Measurements from ENCODE around the gene FANCI.
"Not testable (repeated sequence)": the region's sequence is repeated elsewhere in the genome, so short reads cannot be mapped to it uniquely, and the experiment has no call there.

FANCI gene

DNA sequence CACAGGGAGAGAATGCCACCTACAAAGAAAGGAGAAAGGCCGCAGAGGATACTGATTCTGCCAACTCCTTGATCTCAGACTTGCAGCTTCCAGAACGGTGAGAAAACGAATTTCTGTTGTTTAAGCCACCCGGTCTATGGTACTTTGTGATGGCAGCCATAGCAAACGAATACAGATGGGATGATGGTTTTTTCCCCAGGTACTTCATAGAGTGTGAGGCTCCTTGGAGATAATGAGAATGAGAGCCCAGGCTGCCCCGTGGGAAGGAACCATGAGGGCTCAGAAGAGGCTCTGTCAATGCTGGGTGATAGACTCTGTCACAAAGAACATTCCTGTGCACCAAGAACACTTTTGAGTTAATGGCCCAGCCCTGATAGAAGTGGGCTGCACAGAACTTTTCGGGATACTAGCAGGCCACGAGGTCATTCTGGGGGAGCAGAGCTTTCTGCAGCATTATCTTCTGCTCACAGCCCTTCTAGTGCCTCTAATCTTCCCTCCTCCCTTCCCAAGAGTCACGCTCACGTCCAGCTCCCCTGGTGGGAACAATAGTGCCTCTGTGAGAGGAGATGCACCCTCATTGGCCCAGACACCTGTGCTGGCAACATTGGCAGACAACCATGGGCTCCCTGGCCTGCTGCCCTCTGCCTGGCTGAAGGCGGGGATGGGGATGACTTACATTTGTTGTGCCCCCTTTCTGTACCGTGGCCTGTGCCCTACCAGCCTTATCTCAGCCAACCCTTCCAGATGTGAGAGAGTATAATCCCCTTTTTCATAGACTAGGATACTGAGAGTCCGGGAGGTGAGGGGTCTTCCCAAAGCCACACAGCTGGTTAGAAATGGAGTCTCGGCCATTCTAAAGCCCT, 17.2 kb upstream of the FANCI start:
- no peak for DNase-seq

DNA sequence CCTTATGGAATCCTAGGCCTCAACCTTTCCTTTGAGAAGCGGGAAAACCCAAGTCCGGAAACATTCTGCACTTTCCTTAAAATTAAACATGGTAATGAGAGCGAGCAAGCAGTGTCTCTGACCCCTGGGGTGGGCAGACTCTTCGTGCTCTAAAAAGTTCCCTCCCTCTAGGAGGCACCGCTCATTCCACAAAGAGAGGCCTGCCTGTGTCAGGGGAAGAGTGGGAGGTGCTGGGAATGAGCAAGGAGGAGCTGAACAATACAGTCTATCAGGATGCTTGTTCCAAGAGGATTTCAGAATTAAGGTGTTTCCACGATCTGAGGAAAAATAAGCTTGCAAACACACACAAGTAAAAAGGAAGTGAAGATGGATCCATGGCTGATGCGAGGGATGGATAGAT, 16.4 kb upstream of the FANCI start:
- DNase-seq, result no peak

DNA sequence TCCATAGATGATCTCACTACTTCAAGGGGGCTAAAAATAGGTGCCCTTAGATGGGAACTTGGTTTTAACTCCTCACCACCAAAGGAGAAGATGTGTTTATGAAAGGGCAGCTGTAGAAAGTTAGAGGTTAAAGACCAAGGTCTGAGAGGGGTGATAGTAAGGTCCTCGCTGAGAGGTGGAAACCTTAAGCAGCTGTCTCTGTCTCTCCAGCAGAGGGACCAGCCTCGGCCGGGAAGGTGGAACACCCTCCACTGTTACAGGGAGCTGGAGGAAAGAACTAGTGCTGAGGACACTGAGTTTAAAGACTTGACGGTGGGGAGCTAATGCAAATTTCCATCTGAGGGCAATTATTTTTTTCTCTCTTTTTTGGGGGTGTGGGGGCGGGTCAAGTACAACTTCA, 13.5 kb upstream of the FANCI start:
- DNase-seq, result no peak

DNA sequence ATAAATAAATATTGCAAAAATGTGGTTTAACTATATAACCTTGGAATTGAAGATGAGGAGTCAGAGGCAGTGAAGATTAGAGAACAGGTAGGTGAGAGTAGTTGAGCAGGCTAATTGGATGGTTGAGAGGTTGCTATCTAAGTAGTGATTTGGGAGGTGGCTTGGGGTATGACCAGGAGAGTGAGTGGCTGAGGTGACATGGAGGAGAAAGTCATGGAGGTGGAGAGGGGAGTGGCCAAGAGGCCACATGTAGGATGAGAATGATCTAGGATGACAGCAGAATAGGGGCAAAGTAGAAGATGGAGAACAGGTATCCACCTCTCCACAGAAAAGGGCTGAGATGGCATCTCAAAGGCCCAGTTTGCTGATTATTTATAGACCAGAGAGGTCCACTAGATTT, 11.9 kb upstream of the FANCI start:
- DNase-seq, result no peak

DNA sequence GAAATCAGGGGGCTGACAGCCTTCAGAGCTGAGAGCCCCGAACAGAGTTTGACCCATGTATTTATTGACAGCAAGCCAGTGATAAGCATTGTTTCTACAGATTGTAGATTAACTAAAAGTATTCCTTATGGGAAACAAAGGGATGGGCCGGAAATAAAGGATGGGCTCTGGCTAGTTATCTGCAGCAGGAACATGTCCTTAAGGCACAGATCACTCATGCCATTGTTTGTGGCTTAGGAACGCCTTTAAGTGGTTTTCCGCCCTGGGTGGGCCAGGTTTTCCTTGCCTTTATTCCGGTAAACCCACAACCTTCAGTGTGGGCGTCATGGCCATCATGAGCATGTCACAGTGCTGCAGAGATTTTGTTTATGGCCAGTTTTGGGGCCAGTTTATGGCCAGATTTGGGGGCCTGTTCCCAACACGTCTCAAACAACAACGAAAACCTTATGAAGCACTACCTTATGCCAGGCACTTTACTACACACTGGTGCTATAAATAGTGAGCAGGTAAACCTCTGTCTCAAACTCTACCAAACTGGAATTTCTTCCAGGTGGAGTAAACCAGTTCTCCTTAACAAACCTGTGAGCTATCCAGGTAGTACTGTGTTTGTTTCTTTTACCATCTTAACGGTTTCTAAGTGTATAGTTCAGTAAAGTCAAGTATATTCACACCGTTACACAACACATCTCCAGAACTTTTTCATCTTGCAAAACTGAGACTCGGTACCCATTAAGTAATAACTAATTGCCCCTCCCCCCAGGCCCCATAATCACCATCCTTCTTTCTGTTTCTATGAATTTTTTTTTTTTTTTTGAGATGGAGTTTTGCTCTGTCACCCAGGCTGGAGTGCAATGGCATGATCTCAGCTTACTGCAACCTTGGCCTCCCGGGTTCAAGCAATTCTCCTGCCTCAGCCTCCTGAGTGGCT, 3.6 kb upstream of the FANCI start:
- DNase-seq, result not testable (repeated sequence)

DNA sequence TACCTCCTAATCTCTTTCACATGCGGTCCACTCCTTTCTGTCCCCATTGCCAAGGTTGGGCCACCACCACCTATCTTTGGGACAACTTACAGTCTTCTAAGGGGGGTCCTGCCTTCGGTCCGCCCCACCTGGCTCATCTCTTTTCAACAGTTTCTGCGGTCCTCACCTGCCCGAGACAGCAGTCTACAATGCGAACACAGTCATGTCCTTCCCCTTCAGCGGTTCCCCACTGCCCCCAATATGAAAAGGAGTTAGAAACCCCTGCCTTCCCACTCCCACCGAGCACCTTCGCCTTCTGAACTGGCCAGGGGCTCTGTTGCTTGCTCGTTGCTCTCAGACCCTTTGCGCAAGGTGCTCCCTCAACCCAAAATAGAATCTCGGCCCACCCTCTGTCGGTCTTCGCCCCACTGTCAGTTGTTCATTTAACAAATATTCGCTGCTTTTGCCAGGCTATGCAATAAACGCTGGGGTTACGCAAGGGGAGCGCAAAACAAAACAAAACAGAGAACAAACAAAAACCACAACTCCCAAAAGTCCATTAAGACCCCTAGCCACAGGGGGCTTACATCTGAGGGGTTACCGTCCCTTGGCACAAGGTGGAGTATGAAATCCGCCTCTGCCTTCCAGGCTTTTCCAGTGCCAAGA, 611 bp upstream of the FANCI start:
- DNase-seq, result no peak

DNA sequence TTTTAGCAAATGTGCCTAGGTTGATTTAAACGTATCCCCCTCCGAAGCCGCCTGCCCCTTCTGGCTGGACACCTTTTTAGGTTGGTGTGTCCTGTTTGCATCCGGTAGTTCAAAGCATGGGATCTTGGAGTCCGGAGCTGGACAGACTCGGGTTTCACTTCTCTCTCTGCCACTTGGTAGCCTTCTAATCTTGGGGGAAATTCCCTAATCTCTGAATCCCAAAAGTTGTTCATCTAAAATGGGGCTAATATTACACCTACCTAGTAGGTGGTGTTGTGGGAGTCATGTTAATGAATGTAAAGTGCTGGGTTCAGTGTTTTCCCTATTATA, 760 bp downstream of the FANCI start:
- DNase-seq, result no peak

DNA sequence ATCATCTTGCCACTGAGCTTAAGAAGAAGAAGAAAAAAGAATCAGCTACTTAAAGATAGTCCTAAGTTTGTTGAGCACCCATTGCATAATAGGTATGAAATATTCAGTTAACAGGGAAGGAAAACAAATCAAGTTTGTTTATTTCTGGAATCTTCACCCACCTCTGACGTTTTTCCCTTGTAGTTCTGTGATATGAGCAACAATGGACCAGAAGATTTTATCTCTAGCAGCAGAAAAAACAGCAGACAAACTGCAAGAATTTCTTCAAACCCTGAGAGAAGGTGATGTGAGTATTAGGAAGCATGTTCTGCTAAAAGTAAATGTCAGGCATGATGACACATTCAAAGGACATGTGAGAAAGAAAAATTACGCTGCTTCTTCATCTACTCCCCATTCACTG, 3.7 kb downstream of the FANCI start:
- DNase-seq, result no peak

DNA sequence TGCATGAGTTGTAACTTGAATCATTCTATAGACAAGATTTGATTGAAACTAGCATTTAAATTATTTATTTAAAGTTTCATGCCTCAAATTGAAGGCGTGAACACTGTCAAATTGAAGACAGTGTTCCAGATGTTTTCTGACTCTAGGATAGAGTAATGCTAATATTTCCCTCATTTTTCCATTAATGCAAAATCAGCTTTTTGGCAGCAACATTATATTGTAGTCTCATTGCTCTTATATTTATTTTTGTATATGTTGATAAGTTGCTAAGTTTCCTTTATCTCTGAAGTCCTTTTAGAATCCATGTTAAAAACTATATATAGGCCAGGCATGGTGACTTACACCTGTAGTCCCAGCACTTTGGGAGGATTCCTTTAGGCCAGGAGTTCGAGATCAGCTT, 4.8 kb downstream of the FANCI start:
- no peak for DNase-seq

DNA sequence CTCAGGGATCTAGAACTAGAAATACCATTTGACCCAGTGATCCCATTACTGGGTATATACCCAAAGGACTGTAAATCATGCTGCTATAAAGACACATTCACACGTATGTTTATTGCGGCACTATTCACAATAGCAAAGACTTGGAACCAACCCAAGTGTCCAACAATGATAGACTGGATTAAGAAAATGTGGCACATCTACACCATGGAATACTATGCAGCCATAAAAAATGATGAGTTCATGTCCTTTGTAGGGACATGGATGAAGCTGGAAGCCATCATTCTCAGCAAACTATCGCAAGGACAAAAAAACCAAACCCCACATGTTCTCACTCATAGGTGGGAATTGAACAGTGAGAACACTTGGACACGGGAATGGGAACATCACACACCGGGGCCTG, 6.4 kb downstream of the FANCI start:
- DNase-seq, result not testable (repeated sequence)

DNA sequence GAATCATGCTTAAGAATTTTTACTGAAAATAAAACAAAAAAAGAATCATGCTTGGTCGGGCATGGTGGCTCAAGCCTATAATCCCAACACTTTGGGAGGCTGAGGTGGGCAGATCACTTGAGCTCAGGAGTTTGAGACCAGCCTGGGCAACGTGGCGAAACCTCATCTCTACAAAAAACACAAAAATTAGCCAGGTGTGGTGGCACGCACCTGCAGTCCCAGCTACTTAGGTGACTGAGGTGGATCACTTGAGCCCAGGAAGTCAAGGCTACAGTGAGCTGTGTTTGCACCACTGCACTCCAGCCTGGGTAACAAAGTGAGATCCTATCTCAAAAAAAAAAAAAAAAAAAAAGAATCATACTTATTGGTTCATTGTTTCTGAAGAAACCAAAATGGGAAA, 33.5 kb downstream of the FANCI start:
- DNase-seq, result not testable (repeated sequence)

DNA sequence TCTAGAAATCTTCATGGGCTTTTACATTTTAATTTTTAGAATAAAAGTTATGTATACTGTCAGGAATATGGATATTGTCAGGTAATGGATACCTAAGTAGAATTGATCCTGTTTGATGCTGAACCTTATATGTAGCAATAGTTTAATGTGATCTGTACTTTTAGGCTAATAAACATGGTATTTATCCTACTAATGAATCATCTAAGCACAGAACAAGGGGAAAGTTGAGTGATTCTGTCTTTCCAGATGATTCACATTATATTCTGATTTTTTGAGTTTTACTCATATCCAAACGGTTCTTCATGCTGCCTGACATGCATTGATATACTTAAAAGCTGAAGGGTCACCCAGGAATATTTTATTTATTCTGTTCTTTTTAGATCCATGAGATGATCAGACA, 34.5 kb downstream of the FANCI start:
- no peak for DNase-seq

DNA sequence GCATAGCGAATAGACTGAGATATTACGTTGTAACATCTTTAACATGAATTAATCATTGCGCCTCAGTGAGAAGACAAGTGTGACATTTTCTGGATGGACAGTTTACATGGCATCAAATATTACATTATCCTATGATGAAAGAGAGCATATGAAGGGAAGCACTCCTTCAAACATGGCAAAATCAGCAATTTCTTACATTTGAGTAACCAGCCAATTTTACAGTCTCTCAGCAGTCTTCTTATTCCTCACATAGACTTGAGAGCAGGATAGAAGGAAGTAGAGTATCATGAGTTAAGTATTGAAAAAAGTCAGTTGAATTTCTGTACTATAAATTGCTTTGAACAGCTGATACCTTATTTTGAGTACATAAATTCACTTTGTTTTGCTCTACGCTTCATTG, 38.9 kb downstream of the FANCI start:
- no peak for DNase-seq

DNA sequence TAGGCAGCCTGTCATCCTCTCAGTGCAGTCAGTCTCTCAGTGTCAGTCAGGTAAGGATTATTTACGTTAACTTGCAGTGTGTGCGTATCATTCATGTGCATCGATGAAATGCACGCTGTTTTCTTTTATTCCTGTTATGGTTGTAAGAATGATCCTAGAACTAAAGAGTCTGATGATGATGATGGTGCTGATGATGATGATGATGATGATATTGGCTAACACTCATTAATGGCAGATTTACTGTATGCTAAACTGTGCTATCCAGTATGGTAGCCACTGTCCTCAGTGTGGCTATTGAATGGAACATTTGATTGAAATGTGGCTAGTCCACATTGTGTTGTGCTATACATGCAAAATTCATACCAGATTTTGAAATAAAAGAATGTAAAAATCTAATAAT, 39.4 kb downstream of the FANCI start:
- DNase-seq, result no peak

DNA sequence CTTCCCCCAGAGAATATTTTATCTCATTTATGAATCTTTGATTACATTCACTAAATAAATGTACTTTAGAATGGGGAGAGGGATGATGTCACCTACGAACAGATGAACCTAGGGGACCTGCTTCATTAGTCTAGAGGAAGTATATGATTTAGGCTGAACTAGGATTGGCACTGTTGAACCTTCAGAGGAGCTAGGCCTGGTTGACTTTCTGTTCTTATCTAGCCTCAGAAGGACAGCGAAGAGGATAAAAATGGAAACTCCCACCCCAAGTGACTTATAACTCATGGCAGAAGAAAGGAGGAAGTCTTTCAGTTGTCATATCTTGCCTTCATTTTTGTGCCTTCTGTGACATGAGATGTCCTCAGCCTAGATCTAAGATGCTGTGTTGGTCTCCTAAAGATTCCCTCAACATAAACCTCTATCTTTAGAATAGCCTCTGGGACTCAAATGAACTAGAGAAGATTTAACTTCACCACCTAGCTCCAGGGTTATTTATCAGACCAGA, 48.2 kb downstream of the FANCI start:
- no peak for DNase-seq

DNA sequence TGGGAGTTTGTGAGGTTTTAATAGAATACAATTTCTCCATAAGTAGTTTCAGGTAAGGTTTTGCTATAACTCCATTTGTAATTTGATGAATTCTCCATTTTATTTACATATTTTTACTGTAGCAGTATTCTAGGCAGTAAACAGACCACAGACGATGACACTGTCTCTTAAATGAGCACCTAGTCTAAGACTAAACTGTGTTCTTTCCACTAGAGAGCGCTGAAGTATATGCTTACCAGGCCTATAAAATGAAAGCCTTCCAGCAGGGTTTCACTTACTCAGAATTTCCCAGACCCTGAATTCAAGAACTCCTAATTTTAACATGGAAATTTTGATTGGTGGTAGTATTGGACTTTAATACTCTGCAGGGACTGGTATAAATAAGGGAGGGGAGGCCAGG, 49.2 kb downstream of the FANCI start:
- DNase-seq, result no peak

DNA sequence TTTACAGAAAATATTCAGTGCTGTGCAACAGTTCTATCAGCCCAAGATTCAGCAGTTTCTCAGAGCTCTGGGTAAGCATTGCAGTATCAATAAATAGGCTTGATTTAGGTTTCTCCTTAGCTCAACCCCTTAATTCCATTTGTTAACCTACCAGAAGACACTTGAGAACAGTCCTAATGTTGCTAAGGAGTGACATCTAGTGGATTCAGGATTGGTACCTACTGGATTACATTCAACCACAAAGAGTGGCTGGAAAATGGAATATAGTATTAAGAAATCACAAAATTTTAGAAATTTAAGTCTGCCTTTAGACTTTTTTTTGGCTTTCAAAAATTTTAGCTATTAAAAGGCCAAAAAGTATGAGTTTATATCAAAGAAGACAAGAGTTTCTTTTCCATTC, 56.1 kb downstream of the FANCI start:
- no peak for DNase-seq

DNA sequence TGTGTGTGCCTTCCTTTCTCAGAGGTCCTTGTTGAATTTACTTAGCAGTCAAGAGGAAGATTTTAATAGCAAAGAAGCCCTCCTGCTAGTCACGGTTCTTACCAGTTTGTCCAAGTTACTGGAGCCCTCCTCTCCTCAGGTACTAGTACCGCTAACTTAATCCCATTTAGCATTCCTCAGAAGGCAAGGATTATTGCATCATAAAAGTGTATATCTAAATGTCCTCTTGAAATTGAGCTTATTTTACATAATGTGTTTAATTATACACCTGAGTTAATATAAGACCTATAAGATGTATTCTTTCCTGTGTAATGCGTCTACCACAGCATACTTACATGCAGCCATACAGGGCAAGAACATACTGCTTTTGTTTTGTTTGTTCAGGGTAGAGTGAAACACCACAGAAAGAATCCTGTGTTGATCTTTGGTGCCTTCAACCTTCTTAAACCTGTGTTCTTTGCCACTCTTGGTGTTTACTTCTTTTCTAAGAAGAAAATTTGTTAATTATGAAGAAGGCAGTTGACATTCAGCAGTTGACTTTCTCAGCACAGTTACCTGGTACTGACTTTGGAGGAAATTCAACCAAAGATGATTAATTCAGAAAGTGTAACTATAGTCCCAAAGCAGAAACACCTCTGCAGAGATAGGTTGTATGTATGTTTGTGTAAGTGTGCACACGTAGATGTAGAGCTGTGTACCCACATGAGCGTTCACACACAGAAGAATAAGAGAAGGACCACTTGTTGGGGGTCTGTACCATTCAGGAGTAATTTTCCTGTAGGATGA, 57.7 kb downstream of the FANCI start:
- DNase-seq, result no peak

DNA sequence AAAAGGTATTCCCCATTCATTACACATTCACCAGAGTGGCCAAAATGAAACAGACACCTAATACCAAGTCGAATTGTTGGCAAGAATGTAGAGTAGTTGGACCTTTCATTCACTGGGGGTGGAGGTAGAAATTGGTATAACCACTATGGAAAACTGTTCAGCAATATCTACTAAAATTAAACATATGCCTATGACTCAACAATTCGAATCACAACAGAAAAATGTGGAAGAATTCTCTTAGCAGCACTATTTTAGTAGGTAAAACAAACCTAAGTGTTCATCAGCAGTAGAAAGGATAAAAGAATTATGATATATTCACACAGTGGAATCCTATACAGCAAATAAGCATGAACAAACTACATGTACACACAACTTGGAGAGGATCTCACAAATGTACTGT, 60.2 kb downstream of the FANCI start:
- no peak for DNase-seq

DNA sequence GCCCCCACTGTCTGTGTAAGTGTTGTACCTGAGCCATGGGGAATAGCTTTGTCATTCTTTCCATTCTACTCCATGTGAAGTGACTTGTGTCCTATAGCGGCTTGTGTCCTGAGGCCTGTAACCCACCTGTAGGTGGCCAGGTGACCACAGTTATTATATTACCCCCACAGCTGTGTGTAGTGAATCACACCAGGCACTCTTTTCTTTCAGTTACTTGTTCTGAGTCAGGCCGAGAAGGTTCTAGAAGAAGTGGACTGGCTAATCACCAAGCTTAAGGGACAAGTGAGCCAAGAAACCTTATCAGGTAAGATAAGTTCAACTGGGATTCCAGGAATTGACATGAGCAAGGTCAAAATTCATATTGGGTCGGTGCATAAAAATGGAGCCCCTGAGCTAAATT, 61.6 kb downstream of the FANCI start:
- no peak for DNase-seq

DNA sequence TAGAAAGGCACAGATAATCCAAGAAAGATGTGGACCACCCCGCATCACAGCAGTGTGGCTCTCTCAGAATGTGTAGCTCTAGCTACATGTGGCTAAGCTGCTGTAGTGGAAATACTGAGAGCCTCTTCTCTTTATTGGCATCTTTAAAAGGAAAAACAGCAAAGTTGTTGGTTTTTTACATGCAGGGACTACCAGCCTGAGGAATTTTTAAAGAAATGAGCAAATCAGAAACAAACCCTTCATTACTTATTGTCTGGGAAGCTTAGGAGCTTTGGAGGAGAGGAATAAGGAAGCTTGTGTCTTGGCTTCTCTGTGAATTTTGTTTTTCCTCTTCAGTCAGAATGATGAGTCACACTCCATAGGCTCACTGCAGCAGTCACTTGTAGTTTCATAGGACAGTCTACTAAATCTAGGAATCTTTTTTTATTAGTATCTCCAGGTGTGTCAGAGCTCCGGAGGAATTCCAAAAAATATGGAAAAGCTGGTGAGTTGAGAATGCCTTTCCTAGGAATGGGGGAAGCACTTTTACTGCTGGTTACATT, 63.3 kb downstream of the FANCI start:
- no peak for DNase-seq

DNA sequence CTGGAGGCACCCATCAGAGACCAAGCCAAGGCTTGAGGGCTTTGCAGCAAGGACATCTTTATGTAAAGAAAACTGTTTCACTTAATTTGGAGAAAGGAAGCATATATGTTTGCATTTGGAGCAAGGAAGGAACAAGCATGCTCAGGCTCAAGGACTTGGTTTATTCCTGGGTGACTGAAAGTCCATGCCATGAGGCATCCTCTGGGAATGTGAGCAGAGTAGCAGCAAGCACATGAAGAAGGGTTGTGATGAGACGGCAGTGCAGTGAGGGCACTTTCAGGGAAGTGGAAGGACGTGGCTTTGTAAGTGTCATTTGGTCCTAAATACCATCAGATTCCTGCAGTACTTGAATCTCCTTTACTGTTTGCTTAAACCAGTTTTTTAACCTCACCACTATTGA, 64.0 kb downstream of the FANCI start:
- no peak for DNase-seq
